ENCODE results near the gene GABRG2.

GRCh38 chr5:162037431-162037830, 30.1 kb upstream of the GABRG2 start:
- no peak for TF ChIP-seq EZH2phosphoT487 (IDR thresholded peaks at IDR 0.05; ENCODE audit: borderline replicate concordance, low read depth)
- TF ChIP-seq GATA2 (CRISPR knock-in tag; IDR thresholded peaks at IDR 0.05), result no peak
- no peak for TF ChIP-seq CTCF (IDR thresholded peaks at IDR 0.05)
- TF ChIP-seq SMC3 (IDR thresholded peaks at IDR 0.05; ENCODE audit: low read depth, low read length), result no peak
- TF ChIP-seq POLR2AphosphoS5 (IDR thresholded peaks at IDR 0.05; ENCODE audit: low read depth, low read length), result no peak
- no peak for TF ChIP-seq RAD21 (IDR thresholded peaks at IDR 0.05; ENCODE audit: low read length)
- TF ChIP-seq IRF3 (IDR thresholded peaks at IDR 0.05; ENCODE audit: low read depth, low read length), result no peak
- TF ChIP-seq NRF1 (IDR thresholded peaks at IDR 0.05; ENCODE audit: low read depth, low read length), result no peak
- TF ChIP-seq ZBTB33 (IDR thresholded peaks at IDR 0.05; ENCODE audit: borderline replicate concordance, low read depth), result no peak

Measured in SK-N-SH (cell line).